Large intestine (tissue), 3 donors: ENCODE measurements around the gene ZFPM1. TPM values are rescaled to one million over a fixed set of nuclear protein-coding genes. Genes with fewer than 3 reads are reported as not detected.

ENCODE experiments used
- DNase-seq, 2 donors: peaks; one replicate each; pipeline versions ENCODE4 v3.0.0 to v3.0.0-alpha.2; 2013
- H3K27ac ChIP-seq: one replicate; pipeline ENCODE4 v1.5.1; 2013; ENCODE audit warnings: low read length
- H3K27me3 ChIP-seq: 2 replicates; pipeline ENCODE4 v1.6.1; 2013; ENCODE audit warnings: low read length; ENCODE audit not compliant: control insufficient read depth, insufficient read depth
- H3K36me3 ChIP-seq: 2 replicates; pipeline ENCODE4 v1.6.1; 2013; ENCODE audit warnings: low read length; ENCODE audit not compliant: control insufficient read depth, insufficient read depth
- H3K4me1 ChIP-seq: one replicate; pipeline ENCODE4 v1.6.1; 2013; ENCODE audit warnings: low read length; ENCODE audit not compliant: control insufficient read depth, insufficient read depth
- H3K4me3 ChIP-seq: one replicate; pipeline ENCODE4 v1.5.1; 2013; ENCODE audit warnings: low read length
- H3K9me3 ChIP-seq: one replicate; pipeline ENCODE4 v1.6.1; 2013; ENCODE audit warnings: mild to moderate bottlenecking, low read depth, low read length, moderate library complexity; ENCODE audit not compliant: control insufficient read depth
- WGBS: methylation state at CpG from one replicate; pipeline ENCODE4 v1.1.5; 2013; ENCODE audit warnings: low lambda C conversion rate; ENCODE audit not compliant: insufficient coverage; 5-methylcytosine and 5-hydroxymethylcytosine counted together
- polyA plus RNA-seq: library from polyadenylated mRNA; unstranded; fragments of 120-200 nt; gene quantifications from one replicate; pipeline ENCODE4 v1.2.1, GENCODE V29; 2013

Gene ZFPM1
- polyA plus RNA-seq, 1 donor: 27.2 TPM

DNA sequence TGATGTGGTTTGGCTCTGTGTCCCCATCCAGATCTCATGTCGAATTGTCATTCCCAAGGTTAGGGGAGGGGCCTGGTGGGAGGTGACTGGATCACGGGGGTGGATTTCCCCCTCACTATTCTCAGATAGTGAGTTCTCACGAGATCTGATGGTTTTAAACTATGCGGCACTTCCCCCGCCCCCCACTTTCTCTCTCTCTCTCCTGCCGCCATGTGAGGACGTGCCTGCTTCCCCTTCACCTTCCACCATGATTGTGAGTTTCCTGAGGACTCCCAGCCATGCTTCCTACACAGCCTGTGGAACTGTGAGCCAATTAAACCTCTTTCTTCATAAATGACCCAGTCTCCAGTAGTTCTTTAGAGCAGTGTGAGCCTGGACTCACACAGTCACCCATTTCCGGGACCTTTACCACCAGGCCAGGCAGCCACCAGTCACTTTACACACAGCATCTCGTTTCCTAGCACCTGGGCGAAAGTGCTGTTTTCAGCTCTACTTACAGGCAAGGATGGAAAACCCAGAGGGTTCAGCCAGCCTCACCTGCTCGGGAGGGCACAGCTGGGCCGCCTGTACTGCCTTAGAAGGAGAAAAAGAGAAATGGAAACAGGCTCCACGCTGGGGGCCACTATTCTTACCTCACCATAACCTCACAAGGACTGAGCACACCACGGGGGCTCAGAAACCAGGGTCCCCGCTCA is 103.4 kb downstream of the ZFPM1 start:
- Histone ChIP-seq H3K9me3 (no peaks in the 10 kb centered on the region), H3K4me1 (peaks cover 5% of the 10 kb centered on the region), H3K27ac (no peak overlapping the region), H3K36me3 (no peaks in the 10 kb centered on the region), H3K4me3 (no peak overlapping the region), H3K27me3 (peaks cover 3% of the 10 kb centered on the region)
- WGBS: 89% methylated on average over 3 of the region's 15 CpGs
- DNase-seq: no peak

GRCh38 chr16:88558457-88559442 is 105.7 kb downstream of the ZFPM1 start:
- peak; percentile 77 to 85 for DNase-seq
- no peaks in the 10 kb centered on the region for H3K9me3 ChIP-seq
- H3K36me3 ChIP-seq: no peaks in the 10 kb centered on the region
- no peak overlapping the region for H3K4me3 ChIP-seq
- H3K27ac ChIP-seq: no peak overlapping the region
- peaks cover 7% of the 10 kb centered on the region for H3K27me3 ChIP-seq
- no CpG with 5 or more reads among the region's 45 CpGs for WGBS
- H3K4me1 ChIP-seq: peaks cover 5% of the 10 kb centered on the region

DNA sequence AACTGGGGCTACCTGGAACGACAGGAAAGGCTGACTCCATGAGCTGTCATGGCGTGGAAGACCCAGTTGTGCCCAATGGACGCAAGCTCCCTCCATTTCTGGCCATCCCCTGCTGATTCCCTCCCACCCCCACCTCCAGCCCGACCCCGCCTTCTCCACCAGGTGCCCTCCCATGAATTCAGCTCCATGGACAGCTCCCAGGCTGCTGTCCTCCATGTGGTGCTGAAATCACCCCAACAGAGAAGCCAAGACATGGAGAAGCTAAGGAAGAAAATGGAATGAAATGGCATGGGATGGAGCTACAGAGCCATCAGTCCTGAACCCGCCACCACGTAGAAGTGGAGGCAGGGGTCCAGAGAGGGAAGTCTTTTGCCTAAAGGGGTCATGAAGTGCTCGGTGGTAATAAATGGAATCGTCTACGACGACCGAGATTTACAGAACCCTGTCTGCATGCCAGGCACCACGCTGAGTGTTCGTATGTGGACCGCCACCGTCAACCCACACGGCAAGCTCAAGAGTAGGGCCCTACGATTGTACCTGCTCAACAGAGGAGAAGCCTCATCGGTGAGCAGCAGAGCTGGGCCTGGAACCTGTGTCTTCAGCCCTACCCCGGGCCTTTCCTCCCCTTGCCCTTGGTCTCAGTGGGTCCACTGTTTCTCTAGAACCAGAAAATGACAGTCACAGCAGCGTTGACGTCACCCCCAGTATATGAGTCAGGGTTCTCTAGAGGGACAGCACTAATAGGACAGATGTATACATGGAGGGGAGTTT is 107.8 kb downstream of the ZFPM1 start:
- H3K9me3 ChIP-seq: no peaks in the 10 kb centered on the region
- DNase-seq: peak in 1 of 2 donors; percentile 37
- no peaks in the 10 kb centered on the region for H3K36me3 ChIP-seq
- peaks cover 5% of the 10 kb centered on the region for H3K4me1 ChIP-seq
- H3K27ac ChIP-seq: no peak overlapping the region
- H3K27me3 ChIP-seq: peaks cover 7% of the 10 kb centered on the region
- no CpG with 5 or more reads among the region's 22 CpGs for WGBS
- no peak overlapping the region for H3K4me3 ChIP-seq

- H3K27ac ChIP-seq: no peak overlapping the region
- H3K4me3 ChIP-seq: no peak overlapping the region
- H3K9me3 ChIP-seq: no peaks in the 10 kb centered on the region
- no peak for DNase-seq
- peaks cover 5% of the 10 kb centered on the region for H3K4me1 ChIP-seq
- H3K36me3 ChIP-seq: no peaks in the 10 kb centered on the region
- WGBS: no CpG with 5 or more reads among the region's 24 CpGs
- peaks cover 7% of the 10 kb centered on the region for H3K27me3 ChIP-seq
Observed at GRCh38 chr16:88561485-88562359, 108.6 kb downstream of the ZFPM1 start.

DNA sequence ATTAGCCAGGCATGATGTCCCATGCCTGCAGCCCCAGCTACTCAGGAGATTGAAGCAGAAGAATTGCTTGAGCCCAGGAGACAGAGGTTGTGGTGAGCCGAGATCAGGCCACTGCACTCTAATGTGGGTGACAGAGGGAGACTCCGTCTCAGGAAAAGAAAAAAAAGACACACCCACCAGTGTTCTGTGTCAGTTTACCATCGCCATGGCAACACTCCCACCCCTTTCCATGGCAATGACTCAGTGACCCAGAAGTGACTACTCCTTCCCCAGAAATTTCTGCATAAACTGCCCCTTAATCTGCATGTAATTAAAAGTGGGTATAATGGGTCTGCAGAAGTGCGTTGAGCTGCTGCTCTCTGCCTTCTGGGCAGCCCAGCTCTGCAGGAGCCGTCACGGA is 113.1 kb downstream of the ZFPM1 start:
- H3K27ac ChIP-seq: no peak overlapping the region
- no peaks in the 10 kb centered on the region for H3K36me3 ChIP-seq
- peaks cover 3% of the 10 kb centered on the region for H3K4me1 ChIP-seq
- WGBS: 40% methylated on average over 1 of the region's 6 CpGs
- DNase-seq: no peak
- no peaks in the 10 kb centered on the region for H3K9me3 ChIP-seq
- H3K4me3 ChIP-seq: no peak overlapping the region
- peaks cover 4% of the 10 kb centered on the region for H3K27me3 ChIP-seq

DNA sequence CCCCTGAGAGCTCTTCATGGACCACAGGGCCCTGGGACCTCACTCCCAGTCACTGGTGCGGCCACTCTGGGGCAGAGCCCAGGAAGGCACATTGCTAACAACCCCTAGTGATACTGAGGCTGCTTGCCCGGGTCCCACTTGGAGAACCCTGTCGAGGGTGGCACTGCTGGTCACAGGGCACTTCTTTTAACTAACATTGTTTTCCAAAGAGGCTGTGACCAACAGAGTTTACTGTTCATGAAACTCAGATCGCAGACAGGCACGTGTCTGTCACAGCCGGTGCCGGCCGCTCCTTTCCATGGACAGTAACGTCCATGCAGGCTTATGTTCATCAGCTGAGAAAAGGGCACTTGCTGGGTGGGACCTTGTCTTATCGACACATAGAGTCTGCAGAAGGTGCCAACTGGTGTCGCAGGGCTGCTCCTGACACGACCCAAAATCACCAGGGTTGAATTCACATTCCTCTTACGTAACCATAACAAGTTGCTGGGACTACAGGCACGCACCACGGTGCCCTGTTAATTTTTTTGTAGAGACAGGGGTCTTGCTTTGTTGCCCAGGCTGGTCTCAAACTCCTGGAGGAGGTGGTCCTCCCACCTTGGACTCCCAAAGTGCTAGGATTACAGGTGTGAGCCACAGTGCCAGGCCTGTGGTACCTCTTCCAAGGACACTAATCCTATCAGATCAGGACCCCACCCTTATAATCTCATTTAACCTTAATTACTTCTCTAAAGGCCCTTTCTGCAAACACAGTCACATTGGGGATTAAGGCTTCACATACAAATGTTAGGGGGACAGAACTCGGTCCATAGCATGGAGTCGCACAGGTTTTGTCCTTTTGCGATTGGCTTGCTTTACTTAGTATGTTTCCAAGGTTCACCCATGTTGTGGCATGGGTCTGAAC is 115.9 kb downstream of the ZFPM1 start:
- WGBS: no CpG with 5 or more reads among the region's 18 CpGs
- DNase-seq: no peak
- H3K9me3 ChIP-seq: no peaks in the 10 kb centered on the region
- H3K36me3 ChIP-seq: peaks cover 13% of the 10 kb centered on the region
- no peaks in the 10 kb centered on the region for H3K27me3 ChIP-seq
- peak overlapping the region; percentile 61 for H3K4me3 ChIP-seq
- H3K4me1 ChIP-seq: peaks cover 11% of the 10 kb centered on the region
- H3K27ac ChIP-seq: no peak overlapping the region

DNA sequence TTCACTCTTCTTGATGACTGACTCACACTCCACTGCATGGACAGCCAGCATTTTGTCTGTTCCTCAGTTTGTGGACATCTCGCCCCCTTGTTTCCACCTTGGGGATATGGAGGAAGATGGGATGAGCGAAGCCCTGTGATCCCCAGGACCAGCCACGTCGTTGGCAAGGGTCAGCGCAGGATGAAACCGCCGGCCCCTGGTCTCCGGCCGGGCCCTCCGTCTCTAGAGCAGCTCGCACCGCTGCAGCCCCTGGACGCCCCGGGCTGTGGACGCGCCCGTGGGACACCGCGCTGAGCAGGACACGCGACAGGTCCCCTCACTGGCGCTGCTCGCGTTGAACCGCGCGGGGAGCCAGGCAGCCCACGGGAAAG is 116.5 kb downstream of the ZFPM1 start:
- WGBS: no CpG with 5 or more reads among the region's 28 CpGs
- no peak for DNase-seq

DNA sequence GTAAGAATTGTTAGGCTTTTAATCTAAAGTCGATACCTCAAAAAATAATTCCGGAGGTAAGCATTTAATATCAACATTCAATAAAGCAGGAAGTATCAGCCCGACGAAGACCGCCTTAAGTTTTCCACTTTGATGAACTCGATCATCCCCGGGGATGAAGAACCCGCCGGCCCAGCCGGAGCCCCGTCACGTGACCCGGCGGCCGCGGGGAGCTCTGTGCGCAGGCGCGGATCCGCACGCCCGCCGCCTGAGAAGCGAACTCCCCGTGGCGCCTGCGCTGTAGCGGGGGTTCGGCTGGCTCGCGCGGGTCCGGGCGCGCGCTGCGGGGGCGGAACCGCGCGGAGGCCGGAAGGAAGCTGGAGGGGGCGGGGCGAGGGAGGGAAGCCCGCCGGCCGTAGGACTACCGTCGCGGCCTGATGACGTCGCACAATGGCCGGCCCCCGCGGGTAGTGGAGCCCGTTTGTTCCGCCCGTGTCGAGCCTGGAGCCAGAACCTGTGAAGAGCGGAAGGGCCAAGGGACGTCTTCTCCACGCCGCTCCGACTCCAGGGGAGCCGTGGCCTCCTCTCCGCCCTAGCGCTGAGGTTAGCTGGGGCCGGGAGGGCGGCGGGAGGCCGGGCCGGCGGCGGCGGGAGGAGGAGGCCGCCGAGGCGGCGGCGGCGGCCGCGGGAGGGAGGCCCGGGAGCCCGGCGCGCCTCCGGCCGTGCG is 117.1 kb downstream of the ZFPM1 start, which contains the start of gene ZC3H18:
Gene ZC3H18, plus strand, starts transcription at position 419 of the 706 bp plus-strand sequence. CDS start 6,721 bp downstream, outside the sequence.
- H3K4me3 ChIP-seq: peak within 1 kb of the TSS; percentile 86
- peak; percentile 98 for DNase-seq
- peaks cover 11% of the 10 kb centered on the region for H3K4me1 ChIP-seq
- no peaks in the 10 kb centered on the region for H3K27me3 ChIP-seq
- H3K36me3 ChIP-seq: peaks cover 16% of the 10 kb centered on the region
- H3K9me3 ChIP-seq: no peaks in the 10 kb centered on the region
- no CpG with 5 or more reads among the region's 90 CpGs for WGBS
- H3K27ac ChIP-seq: peak within 1 kb of the TSS; percentile 74

More for the DNA sequence above, 116.5 kb downstream of the ZFPM1 start:
- H3K27ac ChIP-seq: peak overlapping the region; percentile 12
- H3K4me1 ChIP-seq: peaks cover 11% of the 10 kb centered on the region
- no peaks in the 10 kb centered on the region for H3K27me3 ChIP-seq
- no peaks in the 10 kb centered on the region for H3K9me3 ChIP-seq
- H3K36me3 ChIP-seq: peaks cover 16% of the 10 kb centered on the region
- peak overlapping the region; percentile 61 for H3K4me3 ChIP-seq
